ENCODE results near the gene ATP2C2. TPM values are rescaled to one million over a fixed set of nuclear protein-coding genes. Genes with fewer than 3 reads are reported as not detected.

The ATP2C2 gene
- total RNA-seq, 1 experiment from 2014 or later, result not detected

DNA sequence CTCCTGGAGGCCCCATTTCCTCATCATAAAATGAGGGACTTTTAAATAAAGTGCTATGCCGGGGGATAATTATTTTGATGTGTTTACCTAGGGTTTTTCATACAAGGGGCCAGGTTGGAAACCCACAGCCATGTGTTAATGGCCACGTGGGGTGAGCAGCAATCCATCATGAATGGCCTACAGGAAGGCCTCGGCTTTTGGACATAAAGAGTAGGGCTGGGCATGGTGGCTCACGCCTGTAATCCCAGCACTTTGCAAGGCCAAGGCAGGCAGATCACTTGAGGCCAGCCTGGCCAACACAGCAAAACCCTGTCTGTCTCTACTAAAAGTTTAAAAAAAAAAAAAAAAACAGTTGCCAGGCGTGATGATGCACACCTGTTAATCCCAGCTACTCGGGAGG, 95.8 kb downstream of the ATP2C2 start:
- BruUV-seq (replicated peaks), result no TSS peak
- Histone ChIP-seq H3K4me1 (ENCODE audit: insufficient read depth, low read length, poor library complexity, severe bottlenecking) (no peaks in the 10 kb centered on the region), H3K27ac (ENCODE audit: low read depth, low read length, poor library complexity, severe bottlenecking) (no peak overlapping the region), H3K27me3 (replicated peaks; ENCODE audit: insufficient read depth, low read depth, low read length, poor library complexity) (no peaks in the 10 kb centered on the region), H3K4me3 (ENCODE audit: low read depth, low read length, poor library complexity, severe bottlenecking) (no peak overlapping the region), H3K36me3 (ENCODE audit: insufficient read depth, low read length, poor library complexity, severe bottlenecking) (no peaks in the 10 kb centered on the region), H3K9me3 (ENCODE audit: low read depth, low read length, poor library complexity, severe bottlenecking) (peaks cover 12% of the 10 kb centered on the region)
- TF ChIP-seq CTCF (conservative IDR thresholded peaks at IDR 0.05; ENCODE audit: low read depth, low read length) (no peak), EZH2 (IDR thresholded peaks at IDR 0.05; ENCODE audit: borderline replicate concordance, low read depth, low read length, poor library complexity, severe bottlenecking) (no peak)
- POLR2A ChIA-PET (ENCODE audit: low non-redundant PET), result no interaction called here
- intact Hi-C loops (cut with micrococcal nuclease; ENCODE audit: unreplicated experiment), result no loop called here
- CTCF ChIA-PET, result no interaction called here
- DNase-seq (ENCODE audit: low spot score), result no peak

DNA sequence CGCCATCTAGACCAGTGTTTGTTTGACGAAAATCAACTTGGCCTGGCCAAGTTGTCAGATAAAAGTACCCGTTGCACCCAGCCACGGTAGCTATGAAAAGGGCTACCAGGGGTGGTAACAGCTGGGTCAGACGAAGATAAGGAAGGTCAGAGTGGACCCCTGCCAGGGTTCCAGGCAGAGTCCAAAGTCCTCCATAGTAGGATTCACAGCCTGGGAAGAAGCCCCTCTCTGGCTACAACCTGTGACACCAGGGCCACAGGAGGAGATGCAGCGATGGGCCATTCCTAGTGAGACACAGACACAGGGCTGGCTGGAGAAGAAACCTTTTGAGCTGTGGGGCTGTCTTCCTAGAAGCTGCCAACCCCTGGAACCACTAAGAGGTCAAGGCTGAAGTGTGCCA, 96.8 kb downstream of the ATP2C2 start:
- DNase-seq (ENCODE audit: low spot score), result no peak
- POLR2A ChIA-PET (ENCODE audit: low non-redundant PET), result no interaction called here

GRCh38 chr16:84466692-84467091, 98.4 kb downstream of the ATP2C2 start:
- no peak for DNase-seq (ENCODE audit: low spot score)
- H3K9me3 ChIP-seq (ENCODE audit: low read depth, low read length, poor library complexity, severe bottlenecking), result peaks cover 12% of the 10 kb centered on the region
- H3K27ac ChIP-seq (ENCODE audit: low read depth, low read length, poor library complexity, severe bottlenecking), result no peak overlapping the region
- H3K36me3 ChIP-seq (ENCODE audit: insufficient read depth, low read length, poor library complexity, severe bottlenecking), result no peaks in the 10 kb centered on the region
- H3K4me3 ChIP-seq (ENCODE audit: low read depth, low read length, poor library complexity, severe bottlenecking), result no peak overlapping the region
- intact Hi-C loops (cut with micrococcal nuclease; ENCODE audit: unreplicated experiment), result no loop called here
- ChIA-PET POLR2A (ENCODE audit: low non-redundant PET) (no interaction called here), CTCF (no interaction called here)
- BruUV-seq (replicated peaks), result no TSS peak
- H3K27me3 ChIP-seq (replicated peaks; ENCODE audit: insufficient read depth, low read depth, low read length, poor library complexity), result no peaks in the 10 kb centered on the region
- TF ChIP-seq CTCF (conservative IDR thresholded peaks at IDR 0.05; ENCODE audit: low read depth, low read length) (no peak), EZH2 (IDR thresholded peaks at IDR 0.05; ENCODE audit: borderline replicate concordance, low read depth, low read length, poor library complexity, severe bottlenecking) (no peak)
- no peaks in the 10 kb centered on the region for H3K4me1 ChIP-seq (ENCODE audit: insufficient read depth, low read length, poor library complexity, severe bottlenecking)

More for the DNA sequence above, 96.8 kb downstream of the ATP2C2 start:
- CTCF ChIA-PET, result no interaction called here
- Histone ChIP-seq H3K9me3 (ENCODE audit: low read depth, low read length, poor library complexity, severe bottlenecking) (peaks cover 12% of the 10 kb centered on the region), H3K27ac (ENCODE audit: low read depth, low read length, poor library complexity, severe bottlenecking) (no peak overlapping the region), H3K27me3 (replicated peaks; ENCODE audit: insufficient read depth, low read depth, low read length, poor library complexity) (no peaks in the 10 kb centered on the region), H3K4me1 (ENCODE audit: insufficient read depth, low read length, poor library complexity, severe bottlenecking) (no peaks in the 10 kb centered on the region), H3K4me3 (ENCODE audit: low read depth, low read length, poor library complexity, severe bottlenecking) (no peak overlapping the region), H3K36me3 (ENCODE audit: insufficient read depth, low read length, poor library complexity, severe bottlenecking) (no peaks in the 10 kb centered on the region)
- intact Hi-C loops (cut with micrococcal nuclease; ENCODE audit: unreplicated experiment), result no loop called here
- TF ChIP-seq EZH2 (IDR thresholded peaks at IDR 0.05; ENCODE audit: borderline replicate concordance, low read depth, low read length, poor library complexity, severe bottlenecking) (no peak), CTCF (conservative IDR thresholded peaks at IDR 0.05; ENCODE audit: low read depth, low read length) (no peak)
- BruUV-seq (replicated peaks), result no TSS peak
